GM21360 (cell line): ENCODE data around the gene ATP6V1E1.
A peak's percentile ranks its signal among the peaks of the same experiment; 100 is the strongest.
"Not testable (repeated sequence)": the region's sequence is repeated elsewhere in the genome, so short reads cannot be mapped to it uniquely, and the experiment has no call there.

Experiments
- ATAC-seq: cut with Tn5 transposase; IDR thresholded peaks from one replicate; pipeline ENCODE4 v1.9.1; 2021; ENCODE audit warnings: mild to moderate bottlenecking, moderate library complexity; ENCODE audit not compliant: unreplicated experiment

The ATP6V1E1 gene

GRCh38 chr22:17628406-17629172 is at the start of gene ATP6V1E1:
ATP6V1E1 (minus strand) TSS chr22:17628749; CDS start chr22:17628635, 114 bp downstream.
- peak; percentile 96 for ATAC-seq

GRCh38 chr22:17675584-17675983 is 47.0 kb upstream of the ATP6V1E1 start:
- no peak for ATAC-seq

DNA sequence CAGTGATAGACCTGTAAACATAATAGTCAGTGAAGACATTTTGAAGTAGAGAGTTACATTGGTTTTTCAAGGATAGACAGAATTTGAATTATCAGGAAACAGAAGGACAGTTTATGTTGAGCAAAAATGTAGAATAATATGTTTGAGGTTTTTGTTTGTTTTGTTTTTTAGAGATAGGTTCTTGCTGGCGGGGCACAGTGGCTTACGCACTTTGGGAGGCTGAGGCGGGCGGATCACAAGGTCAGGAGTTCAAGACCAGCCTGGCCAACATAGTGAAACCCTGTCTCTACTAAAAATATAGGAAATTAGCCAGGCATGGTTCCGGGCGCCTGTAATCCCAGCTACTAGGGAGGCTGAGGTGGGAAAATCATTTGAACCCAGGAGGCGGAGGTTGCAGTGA is 45.6 kb upstream of the ATP6V1E1 start:
- ATAC-seq: no peak

DNA sequence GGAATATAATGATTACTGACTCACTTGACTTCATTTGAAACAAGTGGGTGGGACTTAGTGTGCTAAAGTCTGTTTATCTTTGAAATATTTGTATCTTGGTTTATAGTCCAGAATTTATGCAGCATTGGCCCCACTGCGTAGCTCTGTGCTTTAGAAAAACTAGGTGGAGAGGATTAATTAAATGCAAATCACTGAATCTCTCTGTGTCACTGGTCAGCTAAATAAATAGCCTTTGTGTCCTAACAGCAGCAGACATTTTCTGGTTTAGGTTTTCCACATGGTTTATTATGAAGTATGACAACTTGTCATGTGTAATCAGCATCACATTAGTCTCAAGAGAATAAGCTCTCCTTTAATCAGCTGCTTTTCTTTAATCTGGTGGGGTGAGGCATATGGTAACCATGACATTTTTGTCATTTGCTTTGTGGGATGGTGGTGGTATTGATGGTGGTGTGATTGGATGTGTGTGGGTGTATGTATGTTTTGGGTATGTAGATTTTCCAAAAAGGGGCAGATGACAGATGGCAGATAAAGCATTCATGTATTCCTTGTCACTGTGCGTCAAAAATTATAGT is 44.0 kb upstream of the ATP6V1E1 start:
- ATAC-seq: no peak

- ATAC-seq: not testable (repeated sequence)
Measured at GRCh38 chr22:17671521-17672092, 43.1 kb upstream of the ATP6V1E1 start.

- ATAC-seq: no peak
Measured at GRCh38 chr22:17665854-17666253, 37.3 kb upstream of the ATP6V1E1 start.

- ATAC-seq: no peak
Measured at GRCh38 chr22:17665248-17665647, 36.7 kb upstream of the ATP6V1E1 start.

DNA sequence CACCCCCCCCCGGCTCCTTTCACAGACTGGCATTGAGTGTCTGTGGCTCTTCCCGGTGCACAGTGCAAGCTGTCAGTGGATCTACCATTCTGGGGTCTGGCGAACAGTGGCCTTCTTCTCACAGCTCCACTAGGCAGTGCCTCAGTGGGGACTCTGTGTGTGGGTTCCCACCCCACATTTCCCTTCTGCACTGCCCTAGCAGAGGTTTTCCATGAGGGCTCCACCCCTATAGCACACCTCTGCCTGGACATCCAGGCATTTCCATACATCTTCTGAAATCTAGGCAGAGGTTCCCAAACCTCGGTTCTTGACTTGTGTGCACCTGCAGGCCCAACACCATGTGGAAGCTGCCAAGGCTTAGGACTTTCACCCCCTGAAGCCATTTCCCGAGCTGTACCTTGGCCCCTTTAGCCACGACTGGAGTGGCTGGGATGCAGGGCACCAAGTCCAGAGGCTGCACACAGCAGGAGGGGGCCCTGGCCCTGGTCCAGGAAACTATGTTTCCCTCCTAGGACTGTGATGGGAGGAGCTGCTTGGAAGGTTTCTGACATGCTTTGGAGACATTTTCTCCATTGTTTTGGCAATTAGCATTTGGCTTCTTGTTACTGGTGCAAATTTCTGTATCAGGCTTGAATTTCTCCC is 36.0 kb upstream of the ATP6V1E1 start:
- no peak for ATAC-seq

- ATAC-seq: no peak
Measured at GRCh38 chr22:17656870-17657395, 28.4 kb upstream of the ATP6V1E1 start.

- ATAC-seq: no peak
Measured at GRCh38 chr22:17655289-17655688, 26.7 kb upstream of the ATP6V1E1 start.

DNA sequence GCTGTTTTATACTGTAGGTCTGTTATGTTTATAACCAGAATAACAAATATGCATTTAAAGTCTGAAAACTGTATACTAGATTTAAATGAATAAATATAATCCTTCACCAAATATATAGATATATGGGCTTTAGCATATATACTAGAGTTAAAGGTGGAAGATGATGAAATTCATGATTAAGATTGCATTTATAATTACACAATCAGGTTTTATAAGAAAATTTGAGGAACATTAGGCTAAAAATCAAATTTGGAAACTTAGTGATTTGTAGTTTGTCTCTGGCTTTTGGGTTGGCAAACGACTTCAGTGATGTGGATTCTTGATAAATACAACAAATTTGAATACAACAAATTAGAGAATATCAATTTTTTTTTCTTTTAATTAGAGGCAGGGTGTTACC is 20.0 kb upstream of the ATP6V1E1 start:
- ATAC-seq: no peak

GRCh38 chr22:17647991-17648390 is 19.4 kb upstream of the ATP6V1E1 start:
- ATAC-seq: no peak

DNA sequence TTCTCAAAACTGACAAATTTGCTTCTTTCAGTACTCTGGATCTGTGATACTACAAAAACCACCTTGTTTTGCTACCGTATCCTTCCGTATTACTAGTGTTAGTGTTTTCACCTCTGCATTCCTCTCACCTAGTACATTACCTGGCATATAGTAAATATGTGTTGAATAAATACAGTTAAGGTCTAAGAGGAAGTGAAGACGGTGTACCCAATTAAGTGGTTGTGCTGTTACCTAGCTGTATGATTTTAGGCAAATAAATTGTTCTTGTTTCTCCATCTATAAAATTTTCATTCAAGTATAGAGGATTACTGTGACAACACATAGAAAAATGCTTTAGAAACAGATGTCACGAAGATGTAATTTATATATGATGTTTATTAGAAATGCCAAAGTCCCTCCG is 18.9 kb upstream of the ATP6V1E1 start:
- ATAC-seq: no peak

DNA sequence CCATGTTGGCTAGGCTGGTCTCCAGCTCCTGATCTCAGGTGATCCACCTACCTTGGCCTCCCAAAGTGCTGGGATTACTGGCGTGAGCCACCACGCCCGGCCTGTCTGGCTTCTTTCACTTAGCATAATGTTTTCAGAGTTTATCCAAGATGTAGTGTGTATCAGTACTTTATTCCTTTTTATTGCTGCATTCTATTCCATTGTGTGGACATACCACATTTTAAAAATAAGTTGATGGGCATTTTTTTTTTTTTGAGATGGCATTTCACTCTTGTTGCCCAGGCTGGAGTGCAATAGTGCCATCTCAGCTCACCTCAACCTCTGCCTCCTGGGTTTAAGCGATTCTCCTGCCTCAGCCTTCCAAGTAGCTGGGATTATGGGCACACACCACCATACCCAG is 13.8 kb upstream of the ATP6V1E1 start:
- not testable (repeated sequence) for ATAC-seq

GRCh38 chr22:17641269-17641668 is 12.7 kb upstream of the ATP6V1E1 start:
- no peak for ATAC-seq

DNA sequence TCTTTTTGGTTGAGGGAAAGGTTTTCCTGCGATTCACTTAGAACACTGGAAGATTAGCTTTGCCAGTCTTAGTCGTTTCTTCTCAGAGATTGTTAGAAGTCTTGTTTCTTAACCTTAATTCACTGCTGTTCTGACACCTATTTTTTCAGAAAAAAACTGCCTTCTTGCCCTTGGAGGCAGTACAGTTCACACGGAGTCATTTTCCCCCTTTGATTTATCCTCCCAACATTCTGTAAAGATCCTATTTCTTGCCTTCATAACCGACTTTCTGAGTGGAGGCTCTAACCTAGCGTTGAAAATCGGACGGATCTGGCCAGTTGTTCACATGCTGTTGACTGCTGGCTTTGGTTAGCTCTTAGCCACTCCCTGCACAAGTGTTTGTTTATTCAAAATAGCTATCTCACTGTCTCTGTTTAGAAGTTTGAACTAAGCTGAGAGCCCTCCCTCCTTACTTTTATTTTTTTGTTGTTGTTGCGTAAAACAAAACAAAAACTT is 10.7 kb upstream of the ATP6V1E1 start:
- ATAC-seq: no peak

- peak; percentile 87 for ATAC-seq
Measured at GRCh38 chr22:17638432-17639246, 10.1 kb upstream of the ATP6V1E1 start, which contains the start of gene BCL2L13. BCL2L13 (plus strand) TSS chr22:17638757; CDS start chr22:17655712, 16,955 bp downstream.

- peak; percentile 14 for ATAC-seq
Measured at GRCh38 chr22:17638182-17638431, 9.6 kb upstream of the ATP6V1E1 start.

DNA sequence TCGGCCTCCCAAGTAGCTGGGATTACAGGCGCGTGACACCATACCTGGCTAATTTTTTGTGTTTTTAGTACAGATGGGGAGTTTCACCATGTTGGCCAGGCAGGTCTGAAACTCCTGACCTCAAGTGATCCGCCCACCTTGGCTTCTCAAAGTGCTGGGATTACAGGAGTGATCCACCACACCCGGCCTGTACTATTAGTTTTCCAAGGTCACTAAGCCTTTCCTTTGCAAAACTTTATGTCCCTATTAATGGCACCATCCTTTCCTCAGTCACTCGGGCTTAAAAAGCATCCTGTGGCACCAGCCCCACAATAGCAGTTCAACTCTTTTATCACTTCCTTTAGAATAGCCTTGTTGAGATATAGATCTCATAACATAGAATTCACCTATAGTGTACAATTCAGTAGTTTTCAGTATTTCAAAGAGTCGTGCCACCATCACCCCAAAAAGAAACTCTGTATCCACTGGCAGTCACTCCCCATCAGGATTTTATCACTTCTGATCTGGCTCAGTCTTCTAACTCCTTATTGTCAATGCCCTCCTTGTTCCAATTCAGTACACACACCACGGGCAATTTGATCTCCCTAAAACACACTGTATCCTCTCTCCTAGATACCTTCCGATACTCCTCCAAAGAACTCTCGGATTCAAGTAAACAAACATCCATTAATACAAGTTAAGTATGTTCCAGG is 9.1 kb upstream of the ATP6V1E1 start:
- ATAC-seq: no peak

- ATAC-seq: not testable (repeated sequence)
Measured at GRCh38 chr22:17636850-17637249, 8.3 kb upstream of the ATP6V1E1 start.
